ENCODE measurements around the gene TJP3.

TJP3 gene

GRCh38 chr19:3720349-3720917 is 12.2 kb downstream of the TJP3 start:
- TF ChIP-seq FOXP2 (optimal IDR thresholded peaks at IDR 0.05; ENCODE audit: borderline replicate concordance, extremely low read depth, extremely low read length, insufficient read depth) = no peak
- TF ChIP-seq SIN3A (IDR thresholded peaks at IDR 0.05; ENCODE audit: borderline replicate concordance, insufficient read depth, low read length) = no peak
- TF ChIP-seq TAF1 (IDR thresholded peaks at IDR 0.05; ENCODE audit: borderline replicate concordance, insufficient read depth, low read length) = no peak
- TF ChIP-seq POLR2AphosphoS5 (IDR thresholded peaks at IDR 0.05; ENCODE audit: low read depth, low read length) = no peak
- TF ChIP-seq REST (IDR thresholded peaks at IDR 0.05; ENCODE audit: insufficient read depth in 1 of 2, low read depth in 2 of 2, low read length in 2 of 2) = no peak

- TF ChIP-seq TAF1 (IDR thresholded peaks at IDR 0.05; ENCODE audit: borderline replicate concordance, insufficient read depth, low read length) = no peak
- TF ChIP-seq FOXP2 (optimal IDR thresholded peaks at IDR 0.05; ENCODE audit: borderline replicate concordance, extremely low read depth, extremely low read length, insufficient read depth) = peak; percentile 85
Observed at GRCh38 chr19:3721131-3721886, 13.1 kb downstream of the TJP3 start.

GRCh38 chr19:3721887-3722442 is 13.8 kb downstream of the TJP3 start:
- TF ChIP-seq TAF1 (IDR thresholded peaks at IDR 0.05; ENCODE audit: borderline replicate concordance, insufficient read depth, low read length) (no peak), FOXP2 (optimal IDR thresholded peaks at IDR 0.05; ENCODE audit: borderline replicate concordance, extremely low read depth, extremely low read length, insufficient read depth) (no peak), SIN3A (IDR thresholded peaks at IDR 0.05; ENCODE audit: borderline replicate concordance, insufficient read depth, low read length) (no peak), POLR2AphosphoS5 (IDR thresholded peaks at IDR 0.05; ENCODE audit: low read depth, low read length) (no peak), REST (IDR thresholded peaks at IDR 0.05; ENCODE audit: insufficient read depth in 1 of 2, low read depth in 2 of 2, low read length in 2 of 2) (no peak)

GRCh38 chr19:3722443-3723109 is 14.4 kb downstream of the TJP3 start:
- TF ChIP-seq POLR2AphosphoS5 (IDR thresholded peaks at IDR 0.05; ENCODE audit: low read depth, low read length) (no peak), TAF1 (IDR thresholded peaks at IDR 0.05; ENCODE audit: borderline replicate concordance, insufficient read depth, low read length) (no peak), SIN3A (IDR thresholded peaks at IDR 0.05; ENCODE audit: borderline replicate concordance, insufficient read depth, low read length) (no peak), FOXP2 (optimal IDR thresholded peaks at IDR 0.05; ENCODE audit: borderline replicate concordance, extremely low read depth, extremely low read length, insufficient read depth) (no peak), REST (IDR thresholded peaks at IDR 0.05; ENCODE audit: insufficient read depth in 1 of 2, low read depth in 2 of 2, low read length in 2 of 2) (no peak)

GRCh38 chr19:3723110-3723488 is 14.9 kb downstream of the TJP3 start:
- no peak for TF ChIP-seq SIN3A (IDR thresholded peaks at IDR 0.05; ENCODE audit: borderline replicate concordance, insufficient read depth, low read length)
- TF ChIP-seq POLR2AphosphoS5 (IDR thresholded peaks at IDR 0.05; ENCODE audit: low read depth, low read length) = no peak
- no peak for TF ChIP-seq FOXP2 (optimal IDR thresholded peaks at IDR 0.05; ENCODE audit: borderline replicate concordance, extremely low read depth, extremely low read length, insufficient read depth)
- TF ChIP-seq TAF1 (IDR thresholded peaks at IDR 0.05; ENCODE audit: borderline replicate concordance, insufficient read depth, low read length) = no peak
- no peak for TF ChIP-seq REST (IDR thresholded peaks at IDR 0.05; ENCODE audit: insufficient read depth in 1 of 2, low read depth in 2 of 2, low read length in 2 of 2)

Measured in PFSK-1 (cell line).